ENCODE measurements around the gene RASSF5. TPM values are rescaled to one million over a fixed set of nuclear protein-coding genes. Genes with fewer than 3 reads are reported as not detected.

RASSF5 gene
- total and polyA plus RNA-seq, 9 of the 15 experiments (the other 6 are each of a cell fraction or from before 2014, with no cell fraction given): 6.1 to 41.0 (median 25.2) TPM

DNA sequence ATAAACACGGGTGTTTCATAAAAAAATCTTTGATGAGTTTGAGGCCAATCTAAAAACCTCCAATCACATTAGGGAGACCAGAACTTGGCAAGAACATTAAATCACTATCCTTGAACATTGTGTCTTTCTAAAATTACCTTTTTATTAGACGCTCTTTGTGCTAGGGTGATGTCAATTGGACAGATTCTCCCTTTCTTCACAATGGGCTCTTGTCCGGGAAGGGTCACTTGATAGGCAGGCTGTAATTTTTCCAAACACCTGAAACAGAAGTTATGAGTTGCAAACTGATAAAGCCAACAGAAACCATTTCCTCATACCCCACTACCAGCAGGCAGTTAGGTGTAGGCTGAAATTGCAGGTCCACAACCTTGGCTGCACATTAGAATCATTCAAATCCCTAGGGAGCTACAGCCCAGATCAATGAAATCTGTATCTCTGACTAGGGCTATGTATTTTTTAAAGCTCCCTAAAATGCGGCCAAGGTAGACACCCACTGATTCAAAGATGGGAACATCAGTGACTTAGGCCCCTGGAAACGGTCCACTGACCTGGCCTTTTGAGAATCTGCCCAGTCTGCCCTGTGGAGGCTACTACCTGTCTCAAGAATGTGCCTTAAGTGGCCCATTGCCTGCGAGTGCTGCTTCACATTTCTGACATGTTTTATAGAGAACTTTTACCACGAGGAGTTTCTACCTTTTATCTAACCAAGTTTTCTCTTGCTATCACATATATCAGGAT is 88.4 kb downstream of the RASSF5 start:
- H3K4me3 ChIP-seq: no peak overlapping the region
- in situ Hi-C loops (cut with MboI) (loop anchor here (25.0 kb wide), 1 partner anchor 433 kb away; no protein-coding TSS in a partner anchor), intact Hi-C loops (cut with micrococcal nuclease) (no loop called here)
- no peak overlapping the region for H3K27ac ChIP-seq (ENCODE audit: extremely low read depth, low read depth, low read length)
- H2AFZ ChIP-seq (ENCODE audit: low read depth, low read length): no peak overlapping the region
- H3K9ac ChIP-seq (ENCODE audit: insufficient read depth in 1 of 2, low read depth in 2 of 2, low read length in 2 of 2): no peak overlapping the region
- ATAC-seq (no peak), DNase-seq (ENCODE audit: extremely low read depth in 1 of 4, low spot score in 3 of 4) (no peak), FAIRE-seq (no peak)
- POLR2A ChIA-PET: interaction anchor here (0.6 to 0.9 kb wide), 3 partner anchors 77 to 495 kb away, joined by 3 read pairs; no protein-coding TSS in a partner anchor
- H3K4me1 ChIP-seq (replicated peaks in 1 of 2; ENCODE audit: control insufficient read depth in 2 of 2, insufficient read depth in 2 of 2, low read length in 2 of 2): peaks cover 0 to 6% of the 10 kb centered on the region in 2 experiments; a peak in 2 of 5 replicates
- BruUV-seq (replicated peaks): no TSS peak
- CTCF ChIA-PET (ENCODE audit: low intra/inter-chr PET ratio): no interaction called here
- TF ChIP-seq ZNF766 (CRISPR knock-in tag; conservative IDR thresholded peaks at IDR 0.05) (no peak), JUNB (CRISPR knock-in tag; conservative IDR thresholded peaks at IDR 0.05) (no peak), SIRT6 (IDR thresholded peaks at IDR 0.05; ENCODE audit: low read depth, low read length) (no peak), XRCC5 (IDR thresholded peaks at IDR 0.05; ENCODE audit: low read depth, low read length) (no peak), FOSL1 (tag; conservative IDR thresholded peaks at IDR 0.05) (no peak)
- TF ChIP-seq, protein P1, sequence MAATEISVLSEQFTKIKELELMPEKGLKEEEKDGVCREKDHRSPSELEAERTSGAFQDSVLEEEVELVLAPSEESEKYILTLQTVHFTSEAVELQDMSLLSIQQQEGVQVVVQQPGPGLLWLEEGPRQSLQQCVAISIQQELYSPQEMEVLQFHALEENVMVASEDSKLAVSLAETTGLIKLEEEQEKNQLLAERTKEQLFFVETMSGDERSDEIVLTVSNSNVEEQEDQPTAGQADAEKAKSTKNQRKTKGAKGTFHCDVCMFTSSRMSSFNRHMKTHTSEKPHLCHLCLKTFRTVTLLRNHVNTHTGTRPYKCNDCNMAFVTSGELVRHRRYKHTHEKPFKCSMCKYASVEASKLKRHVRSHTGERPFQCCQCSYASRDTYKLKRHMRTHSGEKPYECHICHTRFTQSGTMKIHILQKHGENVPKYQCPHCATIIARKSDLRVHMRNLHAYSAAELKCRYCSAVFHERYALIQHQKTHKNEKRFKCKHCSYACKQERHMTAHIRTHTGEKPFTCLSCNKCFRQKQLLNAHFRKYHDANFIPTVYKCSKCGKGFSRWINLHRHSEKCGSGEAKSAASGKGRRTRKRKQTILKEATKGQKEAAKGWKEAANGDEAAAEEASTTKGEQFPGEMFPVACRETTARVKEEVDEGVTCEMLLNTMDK (IDR thresholded peaks at IDR 0.05; ENCODE audit: borderline replicate concordance, insufficient read depth, low read depth, low read length, poor library complexity, severe bottlenecking): no peak
- TF ChIP-seq, protein P2, sequence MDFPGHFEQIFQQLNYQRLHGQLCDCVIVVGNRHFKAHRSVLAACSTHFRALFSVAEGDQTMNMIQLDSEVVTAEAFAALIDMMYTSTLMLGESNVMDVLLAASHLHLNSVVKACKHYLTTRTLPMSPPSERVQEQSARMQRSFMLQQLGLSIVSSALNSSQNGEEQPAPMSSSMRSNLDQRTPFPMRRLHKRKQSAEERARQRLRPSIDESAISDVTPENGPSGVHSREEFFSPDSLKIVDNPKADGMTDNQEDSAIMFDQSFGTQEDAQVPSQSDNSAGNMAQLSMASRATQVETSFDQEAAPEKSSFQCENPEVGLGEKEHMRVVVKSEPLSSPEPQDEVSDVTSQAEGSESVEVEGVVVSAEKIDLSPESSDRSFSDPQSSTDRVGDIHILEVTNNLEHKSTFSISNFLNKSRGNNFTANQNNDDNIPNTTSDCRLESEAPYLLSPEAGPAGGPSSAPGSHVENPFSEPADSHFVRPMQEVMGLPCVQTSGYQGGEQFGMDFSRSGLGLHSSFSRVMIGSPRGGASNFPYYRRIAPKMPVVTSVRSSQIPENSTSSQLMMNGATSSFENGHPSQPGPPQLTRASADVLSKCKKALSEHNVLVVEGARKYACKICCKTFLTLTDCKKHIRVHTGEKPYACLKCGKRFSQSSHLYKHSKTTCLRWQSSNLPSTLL (IDR thresholded peaks at IDR 0.05): no peak
- TF ChIP-seq, protein P3, sequence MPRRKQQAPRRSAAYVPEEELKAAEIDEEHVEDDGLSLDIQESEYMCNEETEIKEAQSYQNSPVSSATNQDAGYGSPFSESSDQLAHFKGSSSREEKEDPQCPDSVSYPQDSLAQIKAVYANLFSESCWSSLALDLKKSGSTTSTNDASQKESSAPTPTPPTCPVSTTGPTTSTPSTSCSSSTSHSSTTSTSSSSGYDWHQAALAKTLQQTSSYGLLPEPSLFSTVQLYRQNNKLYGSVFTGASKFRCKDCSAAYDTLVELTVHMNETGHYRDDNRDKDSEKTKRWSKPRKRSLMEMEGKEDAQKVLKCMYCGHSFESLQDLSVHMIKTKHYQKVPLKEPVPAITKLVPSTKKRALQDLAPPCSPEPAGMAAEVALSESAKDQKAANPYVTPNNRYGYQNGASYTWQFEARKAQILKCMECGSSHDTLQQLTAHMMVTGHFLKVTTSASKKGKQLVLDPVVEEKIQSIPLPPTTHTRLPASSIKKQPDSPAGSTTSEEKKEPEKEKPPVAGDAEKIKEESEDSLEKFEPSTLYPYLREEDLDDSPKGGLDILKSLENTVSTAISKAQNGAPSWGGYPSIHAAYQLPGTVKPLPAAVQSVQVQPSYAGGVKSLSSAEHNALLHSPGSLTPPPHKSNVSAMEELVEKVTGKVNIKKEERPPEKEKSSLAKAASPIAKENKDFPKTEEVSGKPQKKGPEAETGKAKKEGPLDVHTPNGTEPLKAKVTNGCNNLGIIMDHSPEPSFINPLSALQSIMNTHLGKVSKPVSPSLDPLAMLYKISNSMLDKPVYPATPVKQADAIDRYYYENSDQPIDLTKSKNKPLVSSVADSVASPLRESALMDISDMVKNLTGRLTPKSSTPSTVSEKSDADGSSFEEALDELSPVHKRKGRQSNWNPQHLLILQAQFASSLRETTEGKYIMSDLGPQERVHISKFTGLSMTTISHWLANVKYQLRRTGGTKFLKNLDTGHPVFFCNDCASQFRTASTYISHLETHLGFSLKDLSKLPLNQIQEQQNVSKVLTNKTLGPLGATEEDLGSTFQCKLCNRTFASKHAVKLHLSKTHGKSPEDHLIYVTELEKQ (CRISPR knock-in tag; IDR thresholded peaks at IDR 0.05): no peak
- TF ChIP-seq, protein P4, sequence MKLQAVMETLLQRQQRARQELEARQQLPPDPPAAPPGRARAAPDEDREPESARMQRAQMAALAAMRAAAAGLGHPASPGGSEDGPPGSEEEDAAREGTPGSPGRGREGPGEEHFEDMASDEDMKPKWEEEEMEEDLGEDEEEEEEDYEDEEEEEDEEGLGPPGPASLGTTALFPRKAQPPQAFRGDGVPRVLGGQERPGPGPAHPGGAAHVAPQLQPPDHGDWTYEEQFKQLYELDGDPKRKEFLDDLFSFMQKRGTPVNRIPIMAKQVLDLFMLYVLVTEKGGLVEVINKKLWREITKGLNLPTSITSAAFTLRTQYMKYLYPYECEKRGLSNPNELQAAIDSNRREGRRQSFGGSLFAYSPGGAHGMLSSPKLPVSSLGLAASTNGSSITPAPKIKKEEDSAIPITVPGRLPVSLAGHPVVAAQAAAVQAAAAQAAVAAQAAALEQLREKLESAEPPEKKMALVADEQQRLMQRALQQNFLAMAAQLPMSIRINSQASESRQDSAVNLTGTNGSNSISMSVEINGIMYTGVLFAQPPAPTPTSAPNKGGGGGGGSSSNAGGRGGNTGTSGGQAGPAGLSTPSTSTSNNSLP (IDR thresholded peaks at IDR 0.05; ENCODE audit: borderline replicate concordance, low read depth, low read length): no peak
- H3K27me3 ChIP-seq (ENCODE audit: control insufficient read depth in 2 of 2, insufficient read depth in 2 of 2, low read length in 2 of 2): no peaks in the 10 kb centered on the region
- WGBS (ENCODE audit: insufficient coverage, low coverage, missing lambda C conversion rate): 81% methylated on average over 7 of the region's 7 CpGs
- H3K9me3 ChIP-seq (replicated peaks; ENCODE audit: control insufficient read depth, insufficient read depth, low read depth, low read length): no peaks in the 10 kb centered on the region
- H3K36me3 ChIP-seq (ENCODE audit: control insufficient read depth, insufficient read depth, low read length): peaks cover 92% of the 10 kb centered on the region
- no peaks in the 10 kb centered on the region for H4K20me1 ChIP-seq (replicated peaks; ENCODE audit: control insufficient read depth, insufficient read depth, low read length)
- no peaks in the 10 kb centered on the region for H3K9me1 ChIP-seq (ENCODE audit: control insufficient read depth, insufficient read depth, low read length)
- H3K79me2 ChIP-seq (ENCODE audit: control insufficient read depth, insufficient read depth, low read length): no peaks in the 10 kb centered on the region
- H3K4me2 ChIP-seq (ENCODE audit: insufficient read depth, low read length): no peak overlapping the region

Data from K562 (cell line).